Posterior cingulate gyrus (tissue), 11 donors: ENCODE measurements around the gene ASH1L.
A peak's percentile ranks its signal among the peaks of the same experiment; 100 is the strongest.
"Not testable (repeated sequence)": the region's sequence is repeated elsewhere in the genome, so short reads cannot be mapped to it uniquely, and the experiment has no call there.

Experiments used
- DNase-seq, 10 donors: peaks; one replicate each; pipeline versions ENCODE4 v3.0.0 to v3.0.0-alpha.2; 2020 to 2021; ENCODE audit warnings: mixed read lengths in 3 of 10
- intact Hi-C: fragments of 100-400 bp; cut with DNase I; formaldehyde crosslinking; loops from one replicate; pipeline ENCODE4 v1.15.1; 2023

The ASH1L gene

DNA sequence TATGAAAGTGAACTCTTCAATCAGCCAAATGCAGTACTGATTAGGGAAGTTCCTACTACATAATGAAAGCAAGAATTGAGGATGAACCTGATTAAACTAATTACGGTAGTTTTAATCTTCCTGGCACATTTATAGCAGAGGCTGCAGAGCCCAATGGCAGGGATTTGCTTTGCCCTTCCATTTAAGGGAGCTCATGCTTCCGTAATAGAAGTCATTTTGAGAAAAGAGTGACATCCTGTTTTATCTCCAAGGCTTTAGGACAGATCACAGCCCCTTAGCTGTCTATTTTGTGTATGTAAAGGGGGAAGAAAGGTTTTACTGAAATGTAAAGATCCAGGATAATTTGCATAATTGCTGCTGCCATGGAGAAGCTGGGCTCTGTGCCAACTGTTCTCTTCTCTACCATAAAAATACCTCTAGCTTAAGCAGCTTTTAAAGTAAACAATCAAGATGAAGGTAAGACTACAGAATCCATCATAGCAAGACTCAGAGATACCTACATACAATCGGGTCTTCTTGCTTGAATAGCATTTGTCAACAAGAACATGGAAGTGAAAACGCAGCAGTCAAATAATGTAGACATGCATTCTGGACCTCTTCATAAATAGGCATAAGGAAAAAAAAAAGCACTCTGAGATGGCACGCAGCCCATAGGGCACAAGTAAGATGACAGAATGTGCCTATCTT lies 62.5 kb downstream of the ASH1L start:
- intact Hi-C loops: loop anchor here (10.0 kb wide), 1 partner anchor 245 kb away; the partner anchor contains the start of gene ENTREP3
- DNase-seq: peak in 1 of 10 donors; percentile 14

DNA sequence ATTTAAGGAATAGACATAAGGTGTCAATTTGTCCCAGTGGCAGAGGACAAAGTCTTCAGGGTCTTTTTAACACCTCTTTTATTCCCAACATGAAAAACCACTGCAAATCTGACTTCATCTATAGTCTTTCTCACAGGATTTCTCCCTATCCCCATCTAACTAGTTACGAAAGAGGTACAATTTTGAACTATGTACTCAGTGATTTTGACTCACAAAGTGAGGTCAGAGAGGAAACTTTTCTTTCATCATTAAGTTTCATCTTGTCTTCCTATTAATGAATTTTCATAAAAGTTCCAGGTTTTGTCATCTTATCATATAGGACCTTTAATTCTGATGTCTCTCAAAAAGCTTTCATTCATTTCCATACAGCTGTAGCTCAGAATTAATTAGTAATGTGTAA lies 63.3 kb downstream of the ASH1L start:
- intact Hi-C loops: no loop called here
- DNase-seq: no peak

DNA sequence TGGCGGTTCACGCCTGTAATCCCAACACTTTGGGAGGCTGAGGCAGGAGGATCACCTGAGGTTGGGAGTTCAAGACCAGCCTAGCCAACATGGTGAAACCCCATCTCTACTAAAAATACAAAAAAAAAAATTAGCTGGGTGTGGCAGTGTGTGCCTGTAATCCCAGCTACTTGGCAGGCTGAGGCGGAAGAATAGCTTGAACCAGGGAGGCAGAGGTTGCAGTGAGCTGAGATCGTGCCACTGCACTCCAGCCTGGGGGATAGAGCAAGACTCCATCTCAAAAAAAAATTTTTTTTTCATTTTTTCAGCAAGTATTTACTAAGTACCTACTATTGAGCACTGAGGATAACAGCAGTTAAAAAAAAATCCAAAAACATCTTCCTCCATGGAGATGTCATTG lies 69.0 kb downstream of the ASH1L start:
- intact Hi-C loops, DNase-seq: not testable (repeated sequence)

DNA sequence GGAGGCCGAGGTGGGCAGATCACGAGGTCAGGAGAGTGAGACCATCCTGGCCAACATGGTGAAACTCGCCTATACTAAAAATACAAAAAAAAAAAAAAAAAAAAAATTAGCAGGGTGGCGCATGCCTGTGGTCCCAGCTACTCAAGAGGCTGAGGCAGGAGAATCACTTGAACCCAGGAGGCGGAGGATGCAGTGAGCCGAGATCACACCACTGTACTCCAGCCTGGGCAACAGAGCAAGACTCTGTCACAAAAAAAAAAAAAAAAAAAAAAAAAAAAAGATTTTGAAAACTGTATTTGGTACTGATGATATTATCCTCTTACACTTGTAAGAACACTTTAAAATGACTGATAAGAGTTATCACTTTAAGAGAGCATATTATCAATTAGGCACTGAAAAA lies 74.2 kb downstream of the ASH1L start:
- intact Hi-C loops, DNase-seq: not testable (repeated sequence)

DNA sequence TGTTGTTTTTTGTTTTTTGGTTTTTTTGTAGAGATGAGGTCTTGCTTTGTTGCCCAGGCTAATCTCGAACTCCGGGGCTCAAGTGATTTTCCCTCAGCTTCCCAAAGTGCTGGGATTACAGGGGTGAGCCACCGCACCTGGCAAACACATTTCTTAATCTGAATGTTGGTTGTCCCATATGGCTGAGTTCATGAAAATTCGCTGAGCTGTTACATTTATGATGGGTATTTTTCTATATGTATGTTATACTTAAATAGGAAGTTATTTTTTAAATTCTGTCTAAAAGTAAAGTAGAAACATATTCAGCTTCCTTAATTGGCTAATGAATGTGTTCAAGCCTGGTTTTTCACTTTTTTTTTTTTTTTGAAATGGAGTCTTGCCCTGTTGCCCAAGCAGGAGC lies 75.1 kb downstream of the ASH1L start:
- no peak for DNase-seq
- intact Hi-C loops: no loop called here

DNA sequence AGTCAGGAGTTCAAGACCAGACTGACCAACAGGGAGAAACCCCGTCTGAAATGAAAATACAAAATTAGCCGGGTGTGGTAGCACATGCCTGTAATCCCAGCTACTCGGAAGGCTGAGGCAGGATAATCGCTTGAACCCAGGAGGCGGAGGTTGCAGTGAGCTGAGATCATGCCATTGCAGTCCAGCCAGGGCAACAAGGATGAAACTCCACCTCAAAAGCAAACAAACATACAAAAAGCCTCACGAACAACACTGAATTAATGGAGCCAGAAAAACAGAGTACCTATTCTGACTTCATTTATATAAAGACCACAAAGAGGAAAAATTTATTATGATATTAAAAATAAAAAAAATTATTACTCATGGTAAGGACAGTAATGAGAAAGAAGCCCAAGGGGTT lies 75.7 kb downstream of the ASH1L start:
- intact Hi-C loops, DNase-seq: not testable (repeated sequence)

DNA sequence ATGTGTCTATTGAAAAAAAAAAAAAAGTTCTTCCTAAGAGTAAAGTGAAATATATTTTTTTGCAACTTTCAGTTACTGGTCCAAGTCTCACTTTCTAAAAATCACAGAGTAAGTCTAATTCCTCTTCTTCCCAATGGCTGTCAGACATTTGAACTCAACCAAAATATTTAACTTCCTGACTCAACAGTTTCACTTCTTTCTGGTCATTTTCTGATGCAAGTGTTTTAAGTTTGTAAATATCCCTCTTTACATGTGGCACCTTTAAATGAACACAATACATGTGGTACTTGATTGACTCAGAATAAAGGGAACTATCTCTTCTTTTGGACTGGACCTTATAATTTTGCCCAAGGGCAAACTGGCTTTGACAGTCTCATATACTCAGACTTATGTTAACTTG lies 76.7 kb downstream of the ASH1L start:
- intact Hi-C loops: no loop called here
- DNase-seq: no peak

DNA sequence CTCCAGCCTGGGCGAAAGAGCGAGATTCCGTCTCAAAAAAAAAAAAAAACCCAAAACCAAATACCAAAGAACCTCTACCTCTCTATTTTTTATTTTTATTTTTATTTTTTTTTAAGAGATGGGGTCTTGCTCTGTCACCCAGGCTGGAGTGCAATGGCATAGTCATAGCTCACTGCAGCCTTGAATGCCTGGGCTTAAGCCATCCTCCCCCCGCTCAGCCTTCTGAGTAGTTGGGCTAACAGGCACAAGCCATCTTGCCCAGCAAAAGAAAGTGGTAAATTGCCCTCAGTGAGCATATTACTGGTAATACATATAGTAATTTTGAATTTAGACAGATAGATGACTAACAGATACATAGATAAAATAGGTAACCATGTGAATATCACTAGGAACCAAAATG lies 77.4 kb downstream of the ASH1L start:
- intact Hi-C loops: no loop called here
- DNase-seq: no peak

DNA sequence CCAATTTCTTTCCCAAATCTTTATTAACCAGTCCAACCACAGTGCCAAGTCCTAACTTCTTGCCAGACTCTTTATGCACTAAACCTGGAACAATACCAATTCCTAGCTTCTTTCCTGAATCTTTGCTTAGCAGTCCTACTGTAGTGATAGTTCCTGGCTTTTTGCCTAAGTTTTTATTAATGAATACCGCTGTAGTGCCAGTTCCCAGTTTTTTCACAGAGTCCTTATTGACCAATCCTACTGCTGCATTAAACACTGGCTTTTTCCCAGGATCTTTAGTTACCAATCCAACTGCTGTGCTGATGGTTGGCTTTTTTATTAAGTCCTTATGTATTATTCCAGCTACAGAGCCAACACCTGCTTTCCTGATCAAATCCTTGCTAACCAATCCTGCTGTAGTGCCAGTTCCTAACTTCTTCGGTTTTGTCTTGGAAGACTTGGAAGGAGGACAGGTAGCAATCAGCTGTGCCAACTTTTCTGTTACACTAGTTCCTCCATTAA lies 80.8 kb downstream of the ASH1L start:
- DNase-seq: no peak
- intact Hi-C loops: no loop called here

DNA sequence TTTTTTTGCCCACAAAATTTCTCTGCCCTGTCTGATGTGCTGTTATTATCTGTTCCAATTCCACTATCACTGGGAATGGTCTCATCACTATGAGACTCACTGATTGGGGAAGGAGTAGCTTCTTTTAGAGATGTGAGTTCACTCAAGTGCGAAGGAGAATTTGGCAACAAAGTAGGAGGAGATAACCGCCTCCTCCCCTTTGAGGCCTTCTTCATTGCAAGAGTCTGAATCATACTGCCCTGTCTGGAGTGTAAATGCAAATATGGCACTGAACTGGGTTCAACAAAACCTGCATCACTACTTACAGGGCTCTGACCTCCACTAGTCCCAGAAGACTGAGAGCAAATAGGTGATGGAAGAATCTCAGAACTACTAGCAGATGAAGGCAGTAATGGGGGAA lies 83.4 kb downstream of the ASH1L start:
- intact Hi-C loops: no loop called here
- DNase-seq: no peak

DNA sequence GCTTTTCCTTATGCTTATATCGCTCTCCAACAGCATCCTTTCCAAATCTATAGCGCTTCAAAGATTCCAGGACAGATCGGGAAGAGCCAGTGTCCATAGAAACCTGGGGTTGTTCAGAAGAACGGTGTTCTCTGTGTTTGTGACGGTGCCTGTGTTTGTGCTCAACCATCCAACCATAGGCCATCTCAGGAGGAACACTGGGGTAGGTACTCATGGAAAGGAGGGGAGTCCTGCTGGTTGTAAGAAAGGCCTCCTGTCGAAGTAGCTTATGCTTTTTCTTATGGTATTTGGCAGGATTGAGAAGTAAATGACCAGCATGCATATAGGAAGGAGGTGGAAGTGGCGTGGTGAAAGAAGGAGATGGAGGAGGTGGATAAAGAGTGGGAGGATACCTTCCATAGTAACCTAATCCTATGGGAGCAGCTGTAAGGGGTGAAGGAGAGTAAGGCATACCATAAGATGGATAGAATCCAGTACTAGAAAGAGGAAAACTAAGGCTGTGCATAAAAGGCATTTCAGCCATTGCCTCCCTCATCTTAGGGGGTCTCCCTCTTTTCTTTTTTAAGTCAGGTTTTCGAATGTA lies 84.2 kb downstream of the ASH1L start:
- no peak for DNase-seq
- intact Hi-C loops: no loop called here

DNA sequence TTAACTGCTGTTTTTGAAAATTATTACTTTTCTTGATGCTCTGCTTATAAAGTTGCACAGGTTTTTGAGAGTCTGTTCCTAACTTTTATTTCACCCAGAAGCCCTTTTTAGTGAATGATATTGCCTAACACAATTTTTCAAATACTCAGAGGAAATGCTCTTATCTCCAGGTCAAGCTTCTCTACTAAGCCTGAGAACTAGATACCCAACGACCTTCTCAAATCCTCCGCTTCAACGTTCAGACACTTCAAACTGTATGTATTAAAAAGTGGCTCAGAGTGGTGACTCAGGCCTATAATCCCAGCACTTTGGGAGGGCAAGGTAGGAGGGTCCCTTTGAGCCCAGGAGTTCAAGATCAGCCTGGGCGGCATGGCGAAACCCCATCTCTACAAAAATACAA lies 88.5 kb downstream of the ASH1L start:
- DNase-seq: no peak
- intact Hi-C loops: no loop called here

DNA sequence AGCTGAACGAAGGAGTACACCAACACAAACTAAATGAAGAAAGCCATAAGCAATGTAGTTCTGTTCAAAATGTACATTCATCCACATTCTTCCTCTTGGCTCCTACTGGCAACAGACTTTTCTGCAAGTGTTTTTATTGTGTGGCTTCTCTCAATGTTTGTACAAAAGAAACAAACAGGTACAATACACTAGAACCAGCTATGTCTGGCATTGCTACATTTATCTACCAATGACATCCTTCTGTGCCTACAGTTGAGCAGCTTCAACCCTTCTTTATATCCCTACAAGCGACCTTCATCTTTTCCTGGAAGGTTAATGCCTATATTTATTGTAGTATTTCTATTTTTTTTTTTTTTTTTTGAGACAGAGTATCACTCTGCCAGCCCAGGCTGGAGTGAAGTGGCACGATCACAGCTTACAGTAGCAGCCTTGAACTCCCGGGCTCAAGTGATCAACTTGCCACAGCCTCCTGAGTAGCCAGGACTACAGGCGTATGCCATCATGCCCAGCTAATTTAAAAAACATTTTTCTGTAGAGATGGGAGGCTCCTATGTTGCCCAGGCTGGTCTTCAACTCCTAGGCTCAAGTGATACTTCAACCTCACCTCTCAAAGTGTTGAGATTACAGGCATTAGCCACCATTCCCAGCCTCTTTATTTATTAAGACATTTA lies 89.3 kb downstream of the ASH1L start:
- DNase-seq: no peak
- intact Hi-C loops: no loop called here

DNA sequence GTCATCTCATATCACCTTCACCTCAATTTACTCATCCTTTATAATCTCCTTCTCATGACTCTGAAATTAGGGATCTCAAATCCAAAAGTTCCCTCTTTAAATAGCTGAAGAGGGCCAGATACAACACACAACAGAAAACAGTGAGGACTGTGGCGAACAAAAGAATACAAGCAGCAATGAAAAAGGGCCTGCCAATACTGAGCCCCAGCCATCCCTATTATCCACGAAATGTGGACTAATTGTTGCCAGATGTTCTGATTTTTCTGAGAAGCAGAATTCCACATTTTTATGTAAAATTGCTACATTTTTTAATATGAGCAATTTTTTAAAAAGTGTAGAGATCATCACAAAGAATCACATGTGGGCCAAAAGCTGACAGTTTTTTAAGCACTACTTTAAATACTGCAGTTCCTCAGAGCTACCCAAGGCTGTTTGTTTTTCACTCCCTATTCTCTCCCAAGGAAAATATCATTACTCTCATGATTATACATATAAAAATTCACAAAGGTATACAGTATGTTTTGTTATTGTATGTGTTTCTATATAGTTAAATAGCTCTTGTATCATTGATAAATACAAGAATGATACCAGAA lies 90.0 kb downstream of the ASH1L start:
- intact Hi-C loops: no loop called here
- no peak for DNase-seq

DNA sequence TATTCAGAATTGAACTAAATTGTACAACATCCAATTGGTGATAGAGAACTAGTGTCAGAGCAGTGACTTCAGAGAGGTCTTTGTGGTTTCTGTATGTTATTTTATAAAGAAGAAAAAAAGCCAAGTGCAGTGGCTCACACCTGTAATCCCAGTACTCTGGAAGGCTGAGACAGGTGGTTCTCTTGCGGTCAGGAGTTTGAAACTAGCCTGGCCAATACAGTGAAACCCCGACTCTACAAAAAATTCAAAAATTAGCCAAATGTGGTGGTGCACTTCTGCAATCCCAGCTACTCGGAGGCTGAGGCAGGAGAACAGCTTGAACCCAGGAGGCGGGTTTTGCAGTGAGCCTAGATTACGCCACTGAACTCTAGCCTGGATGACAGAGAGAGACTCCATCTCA lies 90.7 kb downstream of the ASH1L start:
- intact Hi-C loops: no loop called here
- DNase-seq: no peak

DNA sequence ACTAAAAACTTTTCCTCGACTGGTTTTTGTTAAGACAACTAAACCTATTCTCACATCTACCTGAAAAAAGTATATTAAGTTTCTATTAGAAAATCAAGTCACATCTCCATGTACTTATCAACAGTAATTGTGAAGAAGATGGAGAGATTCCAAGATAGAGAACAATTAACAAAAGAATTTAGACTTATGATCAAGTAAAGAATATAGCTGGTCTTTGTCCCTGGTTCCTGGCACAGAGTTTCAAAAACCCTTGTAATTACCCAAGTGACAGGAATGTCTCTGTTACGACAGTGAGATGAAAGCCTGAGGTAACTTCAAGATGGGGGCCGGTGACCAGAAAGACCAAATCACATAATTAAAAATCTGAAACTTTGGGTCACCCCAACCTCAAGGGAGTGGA lies 91.6 kb downstream of the ASH1L start:
- DNase-seq: no peak
- intact Hi-C loops: no loop called here

DNA sequence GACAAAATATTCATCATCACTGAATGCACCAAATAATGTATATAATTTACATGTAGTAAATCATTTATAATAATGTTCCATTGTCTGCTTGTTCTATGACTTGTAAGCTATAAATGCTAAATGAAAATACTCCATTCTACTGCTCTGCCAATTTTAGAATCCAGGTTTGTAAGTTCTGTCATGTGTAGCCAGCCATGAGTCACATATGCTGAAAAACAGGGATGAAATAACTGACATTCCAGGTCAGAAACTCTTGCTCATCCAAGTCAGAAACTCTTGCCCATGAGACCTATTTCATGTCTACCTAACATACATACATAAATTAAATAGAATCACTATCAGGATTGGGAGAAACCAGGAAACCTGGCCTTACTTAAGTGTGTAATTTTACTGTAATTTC lies 95.6 kb downstream of the ASH1L start:
- no peak for DNase-seq

DNA sequence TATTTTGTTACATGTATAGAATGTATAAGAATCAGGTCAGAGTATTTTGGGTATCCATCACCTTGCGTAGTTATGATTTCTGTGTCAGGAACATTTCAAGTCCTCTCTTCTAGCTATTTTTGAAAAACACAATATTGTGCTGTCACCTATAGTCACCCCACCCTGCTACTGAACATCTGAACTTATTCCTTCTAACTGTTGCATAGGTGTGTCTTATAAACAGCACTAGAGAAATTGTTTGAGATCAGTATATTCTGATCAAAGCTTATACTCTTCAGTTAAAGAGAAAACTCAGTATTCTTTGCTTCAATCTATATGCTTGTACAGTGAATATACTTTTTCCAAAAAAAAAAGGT lies 96.0 kb downstream of the ASH1L start:
- DNase-seq: no peak
- intact Hi-C loops: no loop called here

More for the DNA sequence above, 95.6 kb downstream of the ASH1L start:
- intact Hi-C loops: no loop called here

DNA sequence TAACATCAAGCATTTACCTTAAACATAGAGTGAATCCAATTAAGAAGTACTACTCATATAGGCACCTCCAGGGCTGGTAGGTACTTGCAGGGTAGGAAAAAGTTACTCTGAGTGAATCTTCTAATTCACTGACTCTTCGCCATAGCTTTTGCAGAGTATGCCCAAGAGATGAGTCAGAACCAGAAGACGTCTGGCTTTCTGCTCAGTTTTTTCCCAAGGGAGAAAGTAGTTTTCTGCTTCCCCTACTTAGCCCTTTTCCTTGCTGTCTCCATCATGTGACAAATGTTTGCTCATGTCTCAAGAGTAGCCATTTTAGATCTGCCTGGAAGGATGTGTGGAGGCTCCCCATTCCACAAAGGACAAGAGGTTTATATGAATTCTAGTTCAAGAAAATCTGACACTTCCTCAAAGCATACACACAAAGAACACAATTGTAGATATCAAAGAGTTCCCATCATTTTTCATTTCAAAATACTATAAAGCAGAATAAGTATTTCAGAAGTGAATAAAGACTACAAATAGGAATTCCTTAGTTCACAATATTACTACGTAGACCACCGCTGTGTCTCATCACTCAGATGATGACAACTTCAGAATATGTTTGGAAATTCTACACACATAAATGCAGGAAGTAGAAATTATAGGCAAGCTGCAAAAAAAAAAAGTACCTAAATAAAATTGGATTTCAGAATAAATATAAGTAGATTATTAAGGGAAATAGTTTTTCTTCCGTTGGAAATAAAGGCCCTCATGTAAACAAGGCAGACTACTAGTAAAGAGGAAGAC lies 98.5 kb downstream of the ASH1L start:
- no peak for DNase-seq
- intact Hi-C loops: no loop called here

DNA sequence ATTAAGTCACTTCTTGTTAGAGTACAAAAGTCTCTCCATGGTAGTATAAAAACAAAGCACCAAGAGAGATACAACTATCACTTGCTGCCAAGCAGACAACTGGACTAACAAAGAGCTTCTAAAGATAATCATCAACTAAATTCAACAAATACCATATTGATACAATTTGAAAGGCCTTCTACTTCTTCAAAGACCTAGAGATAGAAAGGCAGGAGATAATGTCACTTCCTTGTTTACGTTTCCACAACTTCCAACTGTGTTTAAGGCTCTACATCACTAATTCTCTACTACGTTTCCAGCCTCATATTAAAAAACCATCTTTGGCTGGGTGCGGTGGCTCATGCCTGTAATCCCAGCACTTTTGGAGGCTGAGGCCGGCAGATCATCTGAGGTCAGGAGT lies 104.5 kb downstream of the ASH1L start:
- DNase-seq: no peak
- intact Hi-C loops: no loop called here

DNA sequence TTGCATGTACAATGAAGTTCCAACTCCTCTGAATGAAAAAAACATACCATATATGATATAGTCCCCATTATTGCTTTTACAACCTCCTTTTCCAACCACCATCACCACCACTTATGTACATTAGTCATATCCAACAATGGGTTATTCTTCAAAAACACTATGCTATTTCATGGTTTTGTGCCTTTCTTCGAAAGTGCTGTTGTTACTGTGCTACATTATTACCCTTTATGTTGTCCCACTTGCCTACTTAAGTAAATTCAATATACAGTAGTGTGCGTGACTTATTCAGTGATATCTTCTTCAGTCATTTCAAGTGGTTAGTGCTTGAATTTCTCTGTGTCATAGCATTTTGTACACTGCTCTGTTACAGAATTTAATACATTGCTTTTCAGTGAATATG lies 105.3 kb downstream of the ASH1L start:
- no peak for DNase-seq
- intact Hi-C loops: no loop called here
